ENCODE data around the gene MSI2.

GRCh38 chr17:57560319-57560705 lies 304.0 kb downstream of the MSI2 start:
- no peak for TF ChIP-seq CTCF (IDR thresholded peaks at IDR 0.05)
- TF ChIP-seq, protein P1, sequence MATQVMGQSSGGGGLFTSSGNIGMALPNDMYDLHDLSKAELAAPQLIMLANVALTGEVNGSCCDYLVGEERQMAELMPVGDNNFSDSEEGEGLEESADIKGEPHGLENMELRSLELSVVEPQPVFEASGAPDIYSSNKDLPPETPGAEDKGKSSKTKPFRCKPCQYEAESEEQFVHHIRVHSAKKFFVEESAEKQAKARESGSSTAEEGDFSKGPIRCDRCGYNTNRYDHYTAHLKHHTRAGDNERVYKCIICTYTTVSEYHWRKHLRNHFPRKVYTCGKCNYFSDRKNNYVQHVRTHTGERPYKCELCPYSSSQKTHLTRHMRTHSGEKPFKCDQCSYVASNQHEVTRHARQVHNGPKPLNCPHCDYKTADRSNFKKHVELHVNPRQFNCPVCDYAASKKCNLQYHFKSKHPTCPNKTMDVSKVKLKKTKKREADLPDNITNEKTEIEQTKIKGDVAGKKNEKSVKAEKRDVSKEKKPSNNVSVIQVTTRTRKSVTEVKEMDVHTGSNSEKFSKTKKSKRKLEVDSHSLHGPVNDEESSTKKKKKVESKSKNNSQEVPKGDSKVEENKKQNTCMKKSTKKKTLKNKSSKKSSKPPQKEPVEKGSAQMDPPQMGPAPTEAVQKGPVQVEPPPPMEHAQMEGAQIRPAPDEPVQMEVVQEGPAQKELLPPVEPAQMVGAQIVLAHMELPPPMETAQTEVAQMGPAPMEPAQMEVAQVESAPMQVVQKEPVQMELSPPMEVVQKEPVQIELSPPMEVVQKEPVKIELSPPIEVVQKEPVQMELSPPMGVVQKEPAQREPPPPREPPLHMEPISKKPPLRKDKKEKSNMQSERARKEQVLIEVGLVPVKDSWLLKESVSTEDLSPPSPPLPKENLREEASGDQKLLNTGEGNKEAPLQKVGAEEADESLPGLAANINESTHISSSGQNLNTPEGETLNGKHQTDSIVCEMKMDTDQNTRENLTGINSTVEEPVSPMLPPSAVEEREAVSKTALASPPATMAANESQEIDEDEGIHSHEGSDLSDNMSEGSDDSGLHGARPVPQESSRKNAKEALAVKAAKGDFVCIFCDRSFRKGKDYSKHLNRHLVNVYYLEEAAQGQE (IDR thresholded peaks at IDR 0.05; ENCODE audit: low read depth, low read length): no peak
- peak; percentile 7; the same call in 1 of the 2 replicates for TF ChIP-seq RAD21 (IDR thresholded peaks at IDR 0.05; ENCODE audit: low read length)
